ENCODE data around the gene THOC1.
"Not testable (repeated sequence)": the region's sequence is repeated elsewhere in the genome, so short reads cannot be mapped to it uniquely, and the experiment has no call there.

Gene THOC1

DNA sequence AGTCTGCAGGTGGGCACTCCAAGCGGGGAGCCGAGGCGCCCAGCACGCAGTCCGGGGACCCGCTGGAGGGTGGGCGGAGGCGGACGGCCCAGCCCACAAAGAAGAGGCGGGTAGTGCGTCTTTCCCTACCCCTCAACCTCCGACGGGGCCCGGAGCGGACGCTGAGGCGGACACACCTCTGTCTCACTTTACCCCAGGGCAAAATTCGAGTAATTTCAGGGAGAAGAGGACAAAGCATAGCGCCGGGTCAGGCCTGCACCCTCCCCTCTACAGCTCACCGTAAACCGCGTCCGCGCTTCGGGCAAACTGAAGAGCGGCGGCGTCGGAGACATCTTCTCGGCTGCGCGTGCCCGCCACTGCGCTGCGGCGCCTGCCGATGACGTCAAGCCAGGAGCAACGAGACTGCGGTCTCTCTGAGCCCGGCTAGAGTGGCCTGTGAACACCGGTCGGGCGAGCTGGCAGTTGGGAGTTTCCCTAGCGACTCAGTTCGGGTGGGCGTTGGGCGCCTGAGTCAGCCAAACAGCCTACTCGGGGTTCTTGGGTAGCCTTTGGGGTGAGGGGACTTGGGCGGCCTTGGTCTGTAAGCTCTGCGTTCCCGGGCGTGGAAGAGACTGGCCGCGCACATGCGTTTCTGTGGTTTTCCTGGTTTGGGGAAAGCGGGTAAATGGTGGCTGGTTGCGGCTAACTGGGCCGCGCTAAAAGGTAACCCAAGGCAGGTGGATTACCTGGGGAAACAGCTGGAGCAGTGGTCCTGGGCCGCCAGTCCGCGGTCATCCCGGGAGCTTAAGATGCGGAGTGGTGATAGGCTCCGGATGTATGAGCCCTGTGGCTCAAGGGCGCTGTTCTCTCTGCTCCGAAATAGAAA, at the start of gene THOC1:
THOC1 (minus strand) TSS at position 360 of the 865 bp plus-strand sequence; CDS start at position 332, 28 bp downstream.
- peak; percentile 74 for DNase-seq

DNA sequence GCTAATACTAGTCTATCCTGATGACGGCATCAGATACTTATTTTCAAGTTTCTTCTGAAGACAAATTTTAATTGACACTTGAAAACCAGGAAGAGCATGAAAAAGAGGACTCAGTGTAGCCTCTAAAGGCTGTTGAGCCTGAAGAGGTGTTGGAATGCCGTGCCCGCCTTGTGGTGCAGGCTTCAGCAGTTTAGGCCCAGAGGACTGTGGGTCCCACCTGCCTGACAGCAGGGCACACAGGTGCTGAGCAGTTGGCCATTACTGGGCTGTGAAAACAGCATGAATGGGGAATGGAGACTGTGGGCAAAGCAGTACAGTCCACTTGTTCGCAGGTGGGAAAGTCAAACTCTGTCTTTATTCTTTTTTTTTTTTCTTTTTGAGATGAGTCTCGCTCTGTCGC, 49.8 kb upstream of the THOC1 start:
- no peak for DNase-seq

DNA sequence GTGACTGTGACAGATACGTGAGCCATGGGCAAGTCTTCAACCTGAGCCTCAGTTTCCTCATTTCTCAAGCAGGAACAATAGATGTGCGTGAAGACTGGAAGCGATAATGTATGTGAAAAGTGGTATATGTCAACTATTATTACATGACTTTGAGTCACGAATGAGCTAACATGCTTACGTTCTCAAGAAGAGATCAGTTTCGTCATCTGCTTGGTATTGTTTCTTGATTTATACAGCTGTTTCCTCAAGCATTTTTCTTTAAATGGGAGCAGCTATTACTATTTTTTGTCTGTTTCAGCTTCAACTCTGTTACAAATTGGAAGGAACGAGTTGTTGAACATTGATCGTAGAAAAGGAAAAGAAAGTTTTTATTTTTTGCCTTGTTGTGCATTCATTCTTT, 48.5 kb upstream of the THOC1 start:
- no peak for DNase-seq

- no peak for DNase-seq
These were observed 46.1 kb upstream of the THOC1 start for GRCh38 chr18:313931-314330.

DNA sequence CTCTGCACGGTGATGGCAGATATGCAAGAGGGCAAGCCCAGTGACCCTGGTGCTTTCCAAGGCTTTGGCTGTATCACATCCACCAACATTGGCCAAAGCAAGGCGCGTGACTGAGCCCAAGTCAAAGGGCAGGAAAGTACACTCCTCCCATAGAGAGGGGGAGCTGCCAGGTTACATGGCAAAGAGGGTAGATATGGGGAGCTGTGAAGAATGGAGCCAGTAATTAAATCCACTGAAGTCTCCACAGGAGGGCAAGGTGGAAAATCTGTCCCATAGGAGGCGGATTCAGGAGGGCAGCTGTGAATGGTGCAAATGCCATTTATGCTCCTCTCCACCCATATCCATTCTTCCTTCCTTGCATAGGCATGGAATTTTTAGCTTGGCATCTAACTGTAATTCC, 44.6 kb upstream of the THOC1 start:
- no peak for DNase-seq

DNA sequence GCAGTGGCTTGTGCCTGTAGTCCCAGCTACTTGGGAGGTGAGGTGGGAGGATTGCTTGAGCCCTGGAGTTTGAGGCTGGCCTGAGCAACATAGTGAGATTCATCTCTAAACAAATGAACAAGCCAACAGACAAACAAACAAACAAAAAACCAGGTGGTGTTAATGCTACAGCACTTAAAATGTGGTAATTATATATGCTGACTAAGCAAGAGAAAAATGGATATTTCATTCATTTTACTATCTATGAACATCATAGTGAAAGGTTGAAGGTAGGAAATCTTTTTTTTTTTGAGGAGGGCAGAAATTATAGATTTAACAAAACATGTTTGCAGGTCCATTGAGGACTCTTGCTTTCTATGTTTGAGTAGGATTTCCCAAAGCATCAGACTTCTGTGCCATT, 42.2 kb upstream of the THOC1 start:
- no peak for DNase-seq

DNA sequence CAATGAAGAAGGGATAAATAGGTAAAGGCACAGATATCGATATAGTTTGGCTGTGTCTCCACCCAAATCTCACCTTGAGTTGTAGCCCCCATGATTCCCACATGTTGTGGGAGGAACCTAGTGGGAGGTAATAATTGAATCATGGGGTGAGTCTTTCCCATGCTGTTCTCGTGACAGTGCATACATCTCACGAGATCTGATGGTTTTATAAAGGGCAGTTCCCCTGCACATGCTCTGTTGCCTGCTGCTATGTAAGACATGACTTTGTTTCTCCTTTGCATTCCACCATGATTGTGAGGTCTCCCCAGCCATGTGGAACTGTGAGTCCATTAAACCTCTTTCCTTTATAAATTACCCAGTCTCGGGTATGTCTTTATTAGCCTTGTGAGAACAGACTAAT, 40.2 kb upstream of the THOC1 start:
- not testable (repeated sequence) for DNase-seq

DNA sequence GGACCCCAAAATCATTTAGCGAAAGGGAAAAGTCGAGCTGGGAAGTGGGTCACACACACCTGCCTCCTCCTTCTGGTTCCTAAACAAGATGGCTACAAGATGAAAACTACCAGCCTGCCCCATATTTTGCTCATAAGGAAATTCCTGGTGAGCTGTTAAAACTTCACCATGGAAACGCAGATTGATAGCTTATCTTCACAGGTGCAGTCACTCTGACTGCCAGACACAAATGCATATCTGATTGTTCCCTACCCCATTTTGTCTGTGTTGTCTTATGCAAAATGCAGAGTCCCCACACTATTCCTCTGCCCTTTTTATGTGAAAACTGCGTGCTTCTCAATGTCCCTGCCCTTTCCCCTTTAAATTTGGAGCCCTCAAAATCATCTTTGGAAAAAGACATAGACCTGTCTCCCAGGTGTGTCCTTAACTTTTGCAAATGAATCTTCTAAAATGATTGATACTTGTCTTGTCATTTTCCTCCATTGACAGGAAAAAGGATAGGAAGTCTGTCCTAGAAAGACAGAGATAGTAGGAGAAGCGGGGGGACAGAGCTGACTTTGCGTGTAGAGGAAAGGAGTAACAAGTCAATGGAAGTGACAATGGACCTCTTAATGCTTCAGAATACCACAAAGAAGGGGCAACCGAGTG, 38.9 kb upstream of the THOC1 start:
- no peak for DNase-seq

GRCh38 chr18:305003-305501, 37.2 kb upstream of the THOC1 start:
- DNase-seq, result no peak

GRCh38 chr18:303607-304006, 35.8 kb upstream of the THOC1 start:
- DNase-seq, result no peak

DNA sequence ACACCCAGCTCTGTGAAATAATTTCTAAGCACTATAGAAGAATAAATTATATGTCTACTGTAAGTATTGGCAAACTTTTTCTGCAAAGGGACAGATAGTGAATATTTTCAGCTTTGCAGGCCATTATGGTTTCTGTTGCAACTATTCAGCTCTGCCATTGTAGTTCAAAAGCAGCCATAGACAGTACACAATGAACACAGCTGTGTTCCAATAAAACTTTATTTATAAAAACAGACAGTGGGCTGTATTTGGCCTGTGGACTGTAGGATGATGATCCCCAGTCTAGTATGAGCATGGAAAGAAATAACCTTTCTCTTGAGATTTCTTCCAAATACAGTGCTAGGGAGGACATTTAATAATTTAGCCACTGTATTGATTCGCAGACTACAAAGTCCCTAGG, 35.2 kb upstream of the THOC1 start:
- DNase-seq, result no peak

GRCh38 chr18:302097-302496, 34.2 kb upstream of the THOC1 start:
- no peak for DNase-seq

DNA sequence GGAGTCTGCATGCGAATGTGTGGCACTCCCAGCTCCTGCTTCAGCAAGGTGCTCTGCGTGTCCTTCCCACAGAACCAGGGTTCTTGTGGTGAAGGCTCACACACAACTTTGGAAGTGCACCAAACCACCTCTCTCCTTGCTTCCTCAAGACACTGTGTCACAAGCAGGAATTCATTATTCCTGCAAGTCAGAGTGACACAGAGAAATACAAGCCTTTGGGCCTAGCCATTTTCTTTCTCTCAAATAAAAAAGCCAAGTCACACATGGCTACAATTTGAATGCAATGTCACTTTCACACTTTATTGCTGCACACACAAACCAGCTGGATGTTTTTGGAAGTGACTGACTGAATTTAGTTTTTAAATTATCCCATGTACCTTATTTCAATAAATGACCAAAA, 30.1 kb upstream of the THOC1 start:
- no peak for DNase-seq

GRCh38 chr18:295756-296490, 28.1 kb upstream of the THOC1 start:
- no peak for DNase-seq

DNA sequence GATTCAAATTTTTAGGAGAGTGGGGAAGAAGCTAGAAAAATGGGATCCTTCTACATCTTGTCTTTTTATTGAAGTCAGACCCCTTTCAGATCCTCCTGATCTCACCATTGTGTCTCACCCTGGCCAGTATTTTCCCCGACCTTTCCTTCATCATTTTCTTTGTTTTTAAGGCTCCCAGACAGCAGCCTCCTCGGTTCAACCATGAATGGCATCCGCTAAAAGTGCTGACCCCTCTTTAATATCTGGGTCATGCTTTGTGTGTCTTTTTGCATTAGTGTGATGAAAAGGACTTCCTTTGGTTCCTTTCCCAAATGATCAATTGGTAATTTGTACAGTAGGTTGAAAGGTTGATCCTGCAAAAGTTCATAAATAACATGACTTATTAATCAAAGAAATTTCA, 26.7 kb upstream of the THOC1 start:
- DNase-seq, result no peak

GRCh38 chr18:293536-293935, 25.7 kb upstream of the THOC1 start:
- no peak for DNase-seq

DNA sequence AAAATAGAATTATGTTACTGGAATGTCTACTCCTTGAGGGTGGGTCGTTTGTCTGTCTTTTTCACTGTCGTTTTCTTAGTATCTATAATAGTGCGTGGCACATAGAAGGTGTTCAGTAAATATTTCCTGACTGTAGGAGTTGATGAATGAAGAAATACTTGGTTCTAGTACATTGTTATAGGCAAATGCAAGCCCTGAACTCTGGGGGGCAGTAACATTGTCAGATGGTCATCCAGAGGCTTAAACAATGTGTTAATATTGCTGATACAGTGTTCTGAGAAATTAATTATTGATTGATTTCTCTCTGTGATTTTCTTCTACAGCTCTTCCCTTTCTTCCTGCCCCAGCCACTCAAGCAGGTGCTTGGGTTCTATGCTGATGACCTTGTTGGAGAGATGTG, 24.4 kb upstream of the THOC1 start:
- DNase-seq, result no peak

GRCh38 chr18:289970-290369, 22.1 kb upstream of the THOC1 start:
- not testable (repeated sequence) for DNase-seq

- no peak for DNase-seq
These were observed 21.2 kb upstream of the THOC1 start for GRCh38 chr18:289026-289425.

DNA sequence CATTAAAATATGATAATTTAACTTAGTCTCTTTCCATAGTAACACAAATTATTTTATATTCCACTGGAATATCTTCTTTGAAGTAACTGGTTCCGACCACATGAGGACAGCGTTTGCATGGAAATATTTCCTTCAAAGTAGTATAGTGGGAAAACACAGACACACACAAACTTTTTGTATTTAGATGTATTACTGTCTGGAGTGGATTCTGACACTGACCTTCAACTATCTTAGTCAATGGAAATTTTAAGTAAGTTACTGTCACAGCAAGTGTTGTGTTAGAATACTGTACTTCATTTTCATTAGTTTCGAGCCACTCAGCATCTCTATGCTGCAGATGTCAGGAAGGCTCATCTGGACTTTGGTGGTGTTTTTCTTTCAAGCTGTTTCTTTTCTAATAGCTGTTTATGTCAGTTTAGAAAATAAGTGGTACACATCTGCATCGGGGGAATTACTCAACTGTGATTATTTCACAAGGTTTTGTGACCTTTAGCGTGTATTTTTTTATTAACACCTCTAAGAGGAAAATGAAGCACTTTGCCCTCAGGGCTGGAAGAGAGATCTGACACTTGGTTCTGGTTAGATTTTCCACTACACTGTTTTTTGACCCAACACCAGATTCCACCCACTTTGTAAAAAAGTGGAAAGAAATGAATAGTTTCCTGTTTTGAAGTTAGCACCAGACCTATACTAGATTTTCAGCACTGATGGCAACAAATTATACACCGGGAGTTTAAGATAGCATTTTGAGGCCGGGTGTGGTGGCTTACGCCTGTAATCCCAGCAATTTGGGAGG, 18.9 kb upstream of the THOC1 start:
- DNase-seq, result peak; percentile 0

GRCh38 chr18:285817-286216, 18.0 kb upstream of the THOC1 start:
- DNase-seq, result no peak

DNA sequence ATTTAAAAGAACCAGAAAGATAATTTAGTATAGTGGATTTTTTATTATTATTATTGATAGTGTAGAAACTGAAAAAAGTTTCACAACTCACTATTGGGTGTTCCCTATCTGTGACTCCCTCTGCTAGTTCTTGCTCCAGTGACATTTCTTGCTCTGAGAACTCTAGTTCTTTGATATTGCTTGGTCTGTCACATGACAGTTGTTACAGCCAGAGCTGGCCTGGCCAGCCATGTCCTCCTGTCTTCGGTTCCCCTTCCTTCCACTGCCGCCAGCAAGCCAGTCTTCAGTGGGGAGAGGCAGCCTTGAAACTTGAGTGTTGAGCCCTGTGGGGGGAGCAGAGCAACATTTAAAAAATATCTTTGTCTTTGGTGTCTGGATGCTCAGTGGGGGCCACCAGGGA, 7.6 kb upstream of the THOC1 start:
- DNase-seq, result no peak

- DNase-seq, result no peak
These were observed 6.5 kb upstream of the THOC1 start for GRCh38 chr18:274313-274712.
